Loucy (cell line): ENCODE data around the gene VRK2.

Experiments
- H2AFZ ChIP-seq: fragments of 200-600 bp; sonication (generic); 2 replicates; pipeline ENCODE4 v1.6.0; 2016; ENCODE audit warnings: antibody characterized with exemption, mild to moderate bottlenecking, low read length, moderate library complexity
- H3F3A ChIP-seq: fragments of 200-600 bp; 2 replicates; pipeline ENCODE4 v1.6.0; 2016; ENCODE audit warnings: antibody characterized with exemption, low read depth, mild to moderate bottlenecking
- H3K27me3 ChIP-seq: fragments of 200-600 bp; sonication (generic); 2 replicates; pipeline ENCODE4 v1.6.1; 2014; ENCODE audit warnings: low read length, mild to moderate bottlenecking; ENCODE audit not compliant: insufficient read depth, poor library complexity, severe bottlenecking
- H3K36me3 ChIP-seq: fragments of 200-600 bp; sonication (generic); 2 replicates; pipeline ENCODE4 v1.6.1; 2016; ENCODE audit warnings: low read length; ENCODE audit not compliant: insufficient read depth
- H3K4me1 ChIP-seq: fragments of 200-600 bp; sonication (generic); 2 replicates; pipeline ENCODE4 v1.5.1; 2014; ENCODE audit warnings: low read length, mild to moderate bottlenecking; ENCODE audit not compliant: insufficient read depth, poor library complexity, severe bottlenecking
- H3K4me2 ChIP-seq: fragments of 200-600 bp; sonication (generic); 2 replicates; pipeline ENCODE4 v1.6.0; 2014; ENCODE audit warnings: antibody characterized with exemption, low read length, low read depth, mild to moderate bottlenecking; ENCODE audit not compliant: poor library complexity, severe bottlenecking
- H3K4me3 ChIP-seq: fragments of 200-600 bp; sonication (generic); 2 replicates; pipeline ENCODE4 v1.5.1; 2014; ENCODE audit warnings: low read length, mild to moderate bottlenecking, mixed read lengths; ENCODE audit not compliant: poor library complexity, severe bottlenecking
- H3K79me2 ChIP-seq: fragments of 200-600 bp; sonication (generic); 2 replicates; pipeline ENCODE4 v1.6.1; 2014; ENCODE audit warnings: low read length; ENCODE audit not compliant: insufficient read depth
- H3K9ac ChIP-seq: fragments of 200-600 bp; sonication (generic); 2 replicates; pipeline ENCODE4 v1.6.0; 2014; ENCODE audit warnings: mild to moderate bottlenecking, low read depth, low read length, moderate library complexity; ENCODE audit not compliant: poor library complexity, severe bottlenecking
- H3K9me2 ChIP-seq: fragments of 200-600 bp; sonication (generic); replicated peaks from 2 replicates; pipeline ENCODE4 v1.6.1; 2016; ENCODE audit warnings: low read depth, low read length, mixed read lengths
- H3K9me3 ChIP-seq: fragments of 200-600 bp; sonication (generic); 2 replicates; pipeline ENCODE4 v1.6.1; 2014; ENCODE audit warnings: mild to moderate bottlenecking, antibody characterized with exemption, low read length, low read depth; ENCODE audit not compliant: insufficient read depth
- H4K20me1 ChIP-seq: fragments of 200-600 bp; sonication (generic); 2 replicates; pipeline ENCODE4 v1.6.0; 2014; ENCODE audit warnings: antibody characterized with exemption, low read length, mild to moderate bottlenecking; ENCODE audit not compliant: insufficient read depth, poor library complexity, severe bottlenecking
- EZH2phosphoT487 ChIP-seq: fragments of 200-600 bp; IDR thresholded peaks from 2 replicates; pipeline ENCODE4 v1.6.1; 2018; ENCODE audit warnings: antibody characterized with exemption, mild to moderate bottlenecking, moderate library complexity, borderline replicate concordance
- TF ChIP-seq, protein P1 (sequence below): fragments of 200-600 bp; sonication (generic); conservative IDR thresholded peaks from 2 replicates; pipeline ENCODE4 v1.5.1; 2014; ENCODE audit warnings: mild to moderate bottlenecking, antibody characterized with exemption, low read length

The VRK2 gene

DNA sequence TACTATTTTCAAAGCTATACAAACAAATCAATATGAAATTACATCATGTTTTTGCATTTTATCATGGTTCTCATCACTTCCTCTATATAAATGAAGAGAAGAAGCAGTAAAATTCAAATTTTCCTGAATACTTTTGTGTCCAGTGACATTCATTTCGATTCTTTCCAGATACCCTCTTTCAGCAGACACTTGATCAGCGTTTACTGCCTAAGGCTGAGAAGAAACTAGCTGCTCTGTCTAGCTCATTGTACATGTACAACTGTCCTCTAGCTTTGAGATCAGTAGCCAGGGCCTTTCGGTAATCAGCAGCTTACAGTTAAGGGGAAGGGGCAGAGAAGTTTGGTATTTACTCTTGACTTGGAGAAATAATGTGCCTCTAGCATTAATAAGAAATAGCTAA, 4.8 kb downstream of the VRK2 start:
- no peaks in the 10 kb centered on the region for H3K9me2 ChIP-seq
- peak overlapping the region; percentile 80 for H3K4me2 ChIP-seq
- no peaks in the 10 kb centered on the region for H3K9me3 ChIP-seq
- H3K36me3 ChIP-seq, result no peaks in the 10 kb centered on the region
- peaks cover 46% of the 10 kb centered on the region for H3K4me1 ChIP-seq
- H3K79me2 ChIP-seq, result peaks cover 24% of the 10 kb centered on the region
- no peak overlapping the region for H2AFZ ChIP-seq
- H3K9ac ChIP-seq, result no peak overlapping the region
- no peak for TF ChIP-seq EZH2phosphoT487
- TF ChIP-seq, protein P1, sequence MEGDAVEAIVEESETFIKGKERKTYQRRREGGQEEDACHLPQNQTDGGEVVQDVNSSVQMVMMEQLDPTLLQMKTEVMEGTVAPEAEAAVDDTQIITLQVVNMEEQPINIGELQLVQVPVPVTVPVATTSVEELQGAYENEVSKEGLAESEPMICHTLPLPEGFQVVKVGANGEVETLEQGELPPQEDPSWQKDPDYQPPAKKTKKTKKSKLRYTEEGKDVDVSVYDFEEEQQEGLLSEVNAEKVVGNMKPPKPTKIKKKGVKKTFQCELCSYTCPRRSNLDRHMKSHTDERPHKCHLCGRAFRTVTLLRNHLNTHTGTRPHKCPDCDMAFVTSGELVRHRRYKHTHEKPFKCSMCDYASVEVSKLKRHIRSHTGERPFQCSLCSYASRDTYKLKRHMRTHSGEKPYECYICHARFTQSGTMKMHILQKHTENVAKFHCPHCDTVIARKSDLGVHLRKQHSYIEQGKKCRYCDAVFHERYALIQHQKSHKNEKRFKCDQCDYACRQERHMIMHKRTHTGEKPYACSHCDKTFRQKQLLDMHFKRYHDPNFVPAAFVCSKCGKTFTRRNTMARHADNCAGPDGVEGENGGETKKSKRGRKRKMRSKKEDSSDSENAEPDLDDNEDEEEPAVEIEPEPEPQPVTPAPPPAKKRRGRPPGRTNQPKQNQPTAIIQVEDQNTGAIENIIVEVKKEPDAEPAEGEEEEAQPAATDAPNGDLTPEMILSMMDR, result no peak
- H4K20me1 ChIP-seq, result no peaks in the 10 kb centered on the region
- 0 out of 2 replicates have a peak, but pooled peaks cover 3% of the 10 kb centered on the region for H3F3A ChIP-seq
- peak overlapping the region; percentile 10 for H3K4me3 ChIP-seq
- H3K27me3 ChIP-seq, result no peaks in the 10 kb centered on the region

DNA sequence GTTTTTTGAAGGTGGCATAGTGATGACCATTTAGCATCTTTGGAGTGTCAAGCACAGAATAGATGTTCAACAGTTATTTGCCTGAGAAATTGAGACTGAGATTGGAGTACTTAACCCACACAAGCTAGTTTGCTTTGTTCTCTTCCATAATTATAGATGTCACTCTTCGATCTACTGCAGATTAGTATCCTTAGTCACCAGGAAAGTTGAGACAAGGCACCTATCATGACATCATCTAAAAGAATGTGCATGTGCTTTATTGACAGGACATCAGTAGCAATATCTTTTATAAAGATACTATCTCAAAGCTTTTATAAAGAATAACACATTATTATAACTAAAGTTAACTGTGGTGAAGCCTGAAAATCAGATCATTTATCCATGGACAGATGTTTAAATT, 6.4 kb downstream of the VRK2 start:
- no peak overlapping the region for H3K4me3 ChIP-seq
- peaks cover 22% of the 10 kb centered on the region for H3K79me2 ChIP-seq
- H2AFZ ChIP-seq, result no peak overlapping the region
- peaks cover 40% of the 10 kb centered on the region for H3K4me1 ChIP-seq
- no peaks in the 10 kb centered on the region for H3K9me3 ChIP-seq
- H3K27me3 ChIP-seq, result no peaks in the 10 kb centered on the region
- no peaks in the 10 kb centered on the region for H3K36me3 ChIP-seq
- no peaks in the 10 kb centered on the region for H3K9me2 ChIP-seq
- H3K4me2 ChIP-seq, result no peak overlapping the region
- 0 out of 2 replicates have a peak, but pooled peaks cover 3% of the 10 kb centered on the region for H3F3A ChIP-seq
- no peak for TF ChIP-seq EZH2phosphoT487
- TF ChIP-seq, protein P1, result no peak
- H4K20me1 ChIP-seq, result no peaks in the 10 kb centered on the region
- no peak overlapping the region for H3K9ac ChIP-seq

DNA sequence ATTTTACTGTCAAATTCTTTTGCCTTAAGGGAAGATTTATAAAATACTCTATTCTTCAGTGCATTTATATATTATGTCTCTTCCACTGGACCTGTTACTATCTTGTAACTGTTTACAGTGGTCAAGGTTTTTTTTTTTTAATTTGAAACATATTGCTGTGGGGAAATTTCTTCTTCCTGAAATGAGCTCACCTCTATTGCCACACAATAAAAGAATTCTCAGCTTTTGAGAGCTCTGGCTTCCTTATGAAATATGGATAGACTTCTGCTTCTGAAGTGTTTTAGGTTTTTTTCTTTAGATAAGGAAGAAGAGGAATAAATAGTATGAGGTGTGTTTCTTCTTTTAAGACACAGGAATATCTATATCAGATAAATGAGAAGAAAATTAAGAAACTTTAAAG, 7.7 kb downstream of the VRK2 start:
- Histone ChIP-seq H2AFZ (no peak overlapping the region), H3F3A (0 out of 2 replicates have a peak, but pooled peaks cover 3% of the 10 kb centered on the region), H3K9me2 (no peaks in the 10 kb centered on the region), H3K4me1 (peaks cover 27% of the 10 kb centered on the region), H3K9me3 (no peaks in the 10 kb centered on the region), H3K4me3 (no peak overlapping the region), H3K27me3 (no peaks in the 10 kb centered on the region), H3K4me2 (no peak overlapping the region), H3K9ac (no peak overlapping the region), H3K79me2 (peaks cover 9% of the 10 kb centered on the region; the same call in 1 of the 2 replicates), H4K20me1 (no peaks in the 10 kb centered on the region), H3K36me3 (peaks cover 3% of the 10 kb centered on the region; the same call in 1 of the 2 replicates)
- TF ChIP-seq, protein P1, result no peak
- no peak for TF ChIP-seq EZH2phosphoT487
